HEK293 (cell line): ENCODE results near the gene NNT.

Source experiments
- CTCF ChIA-PET: fragments of 350-600 bp; formaldehyde crosslinking; extraction: SDS; loops from one replicate; lab custom pipeline; 2021; ENCODE audit warnings: antibody characterized with exemption; lab: Yijun Ruan, JAX
- POLR2A ChIA-PET: fragments of 300-600 bp; formaldehyde crosslinking; extraction: SDS; loops from one replicate; lab custom pipeline; 2020; ENCODE audit warnings: antibody characterized with exemption, inconsistent platforms; lab: Yijun Ruan, JAX
- H3K27ac ChIP-seq: fragments of 200-500 bp; sonication (Bioruptor generic); 2 replicates; pipeline ENCODE4 v1.5.1; 2014; ENCODE audit warnings: low read depth, low read length, control low read depth, inconsistent platforms; ENCODE audit errors: extremely low read depth
- H3K36me3 ChIP-seq, 2 experiments: fragments of 200-500 bp in 1 of 2; sonication (Bioruptor generic) in 1 of 2; 1 replicate in 1 of 2; 2 replicates in 1 of 2; pipeline ENCODE4 v1.5.1; 2014 to 2017; ENCODE audit warnings: inconsistent platforms in 2 of 2, low read length in 2 of 2; ENCODE audit not compliant: control insufficient read depth in 2 of 2, insufficient read depth in 1 of 2
- H3K4me1 ChIP-seq: fragments of 200-500 bp; sonication (Bioruptor generic); 2 replicates; pipeline ENCODE4 v1.5.1; 2014; ENCODE audit warnings: mild to moderate bottlenecking, low read length, inconsistent platforms; ENCODE audit not compliant: control insufficient read depth, insufficient read depth
- H3K4me3 ChIP-seq: 2 replicates; pipeline ENCODE4 v1.5.1; 2011; ENCODE audit warnings: low read depth, mild to moderate bottlenecking, control low read depth, low read length, moderate library complexity
- H3K9me3 ChIP-seq: fragments of 200-500 bp; sonication (Bioruptor generic); 2 replicates; pipeline ENCODE4 v1.5.1; 2014; ENCODE audit warnings: low read depth, low read length, inconsistent platforms; ENCODE audit not compliant: control insufficient read depth, insufficient read depth
- GFI1B ChIP-seq: fragments of 450-650 bp; formaldehyde crosslinking; IDR thresholded peaks from 2 replicates; pipeline ENCODE4 v1.5.1; 2016; ENCODE audit warnings: missing biosample characterization, missing genetic modification characterization
- IKZF3 ChIP-seq: fragments of 450-650 bp; IDR thresholded peaks from 2 replicates; pipeline ENCODE4 v1.5.0; 2018; ENCODE audit warnings: missing biosample characterization, mild to moderate bottlenecking, missing genetic modification characterization, moderate library complexity
- PRDM1 ChIP-seq: fragments of 450-650 bp; formaldehyde crosslinking; IDR thresholded peaks from 2 replicates; pipeline ENCODE4; 2016; ENCODE audit warnings: missing biosample characterization, missing genetic modification characterization
- PRDM10 ChIP-seq: fragments of 450-650 bp; formaldehyde crosslinking; IDR thresholded peaks from 2 replicates; pipeline ENCODE4 v1.5.1; 2016; ENCODE audit warnings: missing biosample characterization, missing genetic modification characterization
- YY1 ChIP-seq: fragments of 450-650 bp; formaldehyde crosslinking; IDR thresholded peaks from 2 replicates; pipeline ENCODE4 v1.5.1; 2018; ENCODE audit warnings: missing biosample characterization, missing genetic modification characterization
- ZBTB44 ChIP-seq: fragments of 450-650 bp; IDR thresholded peaks from 2 replicates; pipeline ENCODE4 v1.5.1; 2018; ENCODE audit warnings: missing biosample characterization, mild to moderate bottlenecking, missing genetic modification characterization
- ZBTB7A ChIP-seq: fragments of 450-650 bp; formaldehyde crosslinking; IDR thresholded peaks from 2 replicates; pipeline ENCODE4 v1.5.1; 2016; ENCODE audit warnings: low read depth, missing biosample characterization, missing genetic modification characterization
- ZNF174 ChIP-seq: fragments of 450-650 bp; formaldehyde crosslinking; IDR thresholded peaks from 2 replicates; pipeline ENCODE4 v1.5.0; 2017; ENCODE audit warnings: missing biosample characterization, mild to moderate bottlenecking, missing genetic modification characterization
- ZNF214 ChIP-seq: fragments of 450-650 bp; formaldehyde crosslinking; IDR thresholded peaks from 2 replicates; pipeline ENCODE4 v1.5.1; 2017; ENCODE audit warnings: missing biosample characterization, mild to moderate bottlenecking, missing genetic modification characterization, borderline replicate concordance
- ZNF335 ChIP-seq: fragments of 450-650 bp; formaldehyde crosslinking; conservative IDR thresholded peaks from 2 replicates; pipeline ENCODE4 v1.5.1; 2016; ENCODE audit warnings: missing biosample characterization, missing genetic modification characterization
- ZNF341 ChIP-seq: fragments of 450-650 bp; formaldehyde crosslinking; IDR thresholded peaks from 2 replicates; pipeline ENCODE4; 2016; ENCODE audit warnings: low read depth, missing biosample characterization, missing genetic modification characterization
- ZNF398 ChIP-seq: fragments of 450-650 bp; formaldehyde crosslinking; IDR thresholded peaks from 2 replicates; pipeline ENCODE4 v1.5.1; 2017; ENCODE audit warnings: missing biosample characterization, missing genetic modification characterization
- ZNF404 ChIP-seq: fragments of 450-650 bp; formaldehyde crosslinking; IDR thresholded peaks from 2 replicates; pipeline ENCODE4 v1.5.1; 2017; ENCODE audit warnings: missing biosample characterization, missing genetic modification characterization
- ZNF501 ChIP-seq: fragments of 450-650 bp; formaldehyde crosslinking; IDR thresholded peaks from 2 replicates; pipeline ENCODE4 v1.5.1; 2016; ENCODE audit warnings: missing biosample characterization, missing genetic modification characterization
- ZNF555 ChIP-seq: fragments of 450-650 bp; formaldehyde crosslinking; conservative IDR thresholded peaks from 2 replicates; pipeline ENCODE4 v1.5.1; 2017; ENCODE audit warnings: missing biosample characterization, mild to moderate bottlenecking, missing genetic modification characterization, inconsistent platforms
- ZNF558 ChIP-seq: fragments of 450-650 bp; formaldehyde crosslinking; IDR thresholded peaks from 2 replicates; pipeline ENCODE4 v1.5.1; 2016; ENCODE audit warnings: missing biosample characterization, missing genetic modification characterization
- ZNF707 ChIP-seq: fragments of 450-650 bp; formaldehyde crosslinking; IDR thresholded peaks from 2 replicates; pipeline ENCODE4 v1.5.1; 2016; ENCODE audit warnings: missing biosample characterization, missing genetic modification characterization
- ZNF776 ChIP-seq: fragments of 450-650 bp; formaldehyde crosslinking; IDR thresholded peaks from 2 replicates; pipeline ENCODE4 v1.5.0; 2017; ENCODE audit warnings: missing biosample characterization, missing genetic modification characterization, borderline replicate concordance
- ZNF785 ChIP-seq: fragments of 450-650 bp; formaldehyde crosslinking; IDR thresholded peaks from 2 replicates; pipeline ENCODE4 v1.5.1; 2016; ENCODE audit warnings: missing biosample characterization, missing genetic modification characterization
- ZNF837 ChIP-seq: fragments of 450-650 bp; formaldehyde crosslinking; IDR thresholded peaks from 2 replicates; pipeline ENCODE4 v1.5.1; 2016; ENCODE audit warnings: missing biosample characterization, missing genetic modification characterization
- ZSCAN18 ChIP-seq: fragments of 450-650 bp; formaldehyde crosslinking; IDR thresholded peaks from 2 replicates; pipeline ENCODE4 v1.5.1; 2016; ENCODE audit warnings: missing biosample characterization, missing genetic modification characterization
- ZSCAN5A ChIP-seq: fragments of 450-650 bp; formaldehyde crosslinking; IDR thresholded peaks from 2 replicates; pipeline ENCODE4 v1.5.1; 2016; ENCODE audit warnings: missing biosample characterization, missing genetic modification characterization

Gene NNT

GRCh38 chr5:43556857-43557542, 46.0 kb upstream of the NNT start, which contains the start of gene PAIP1 (continued):
- peak; percentile 75 for TF ChIP-seq ZNF398
- TF ChIP-seq ZSCAN5A (tag by site-specific recombination), result peak; percentile 13; the same call in 1 of the 2 replicates
- TF ChIP-seq, all 188 proteins: peak for 35

GRCh38 chr5:43560128-43560527, 42.9 kb upstream of the NNT start:
- Histone ChIP-seq H3K27ac (no peak overlapping the region; the same call in 1 of the 2 replicates), H3K36me3 (peaks cover 2 to 3% of the 10 kb centered on the region in 2 experiments; a peak in 2 of 3 replicates), H3K9me3 (no peaks in the 10 kb centered on the region), H3K4me3 (no peak overlapping the region), H3K4me1 (peaks cover 9% of the 10 kb centered on the region; the same call in 1 of the 2 replicates)
- POLR2A ChIA-PET, result interaction anchor here (1.0 kb wide), 1 partner anchor 20 kb away, joined by 8 read pairs; no protein-coding TSS in a partner anchor
- CTCF ChIA-PET, result interaction anchor here (0.6 to 0.9 kb wide), 2 partner anchors 17 to 18 kb away, joined by 3 read pairs; no protein-coding TSS in a partner anchor
- TF ChIP-seq YY1 (tag by site-specific recombination) (peak; percentile 26; the same call in 1 of the 2 replicates), ZNF776 (no peak), ZNF214 (tag by site-specific recombination) (no peak), ZBTB44 (tag by site-specific recombination) (no peak), IKZF3 (tag by site-specific recombination) (no peak), ZNF837 (tag by site-specific recombination) (no peak), ZNF174 (tag by site-specific recombination) (no peak), ZNF558 (tag by site-specific recombination) (no peak; the same call in none of the 2 replicates), ZNF555 (tag by site-specific recombination) (no peak), ZNF501 (tag by site-specific recombination) (no peak), PRDM1 (tag by site-specific recombination) (0 out of 2 replicates have a peak, but pooled peaks have one; percentile 9), PRDM10 (tag by site-specific recombination) (0 out of 2 replicates have a peak, but pooled peaks have one; percentile 23), ZNF707 (tag by site-specific recombination) (no peak), ZNF341 (tag by site-specific recombination) (peak; percentile 73), ZSCAN18 (tag by site-specific recombination) (no peak), ZNF404 (tag by site-specific recombination) (no peak), ZBTB7A (tag by site-specific recombination) (no peak), GFI1B (no peak), ZNF785 (tag by site-specific recombination) (no peak), ZNF335 (tag by site-specific recombination) (peak; percentile 41)
